BLaER1 (cell line): ENCODE measurements around the gene CTDP1.

Experiments used
- H3K27ac ChIP-seq: shearing (Covaris generic); formaldehyde crosslinking; 2 replicates; pipeline ENCODE4 v1.8.1; 2022
- H3K27me3 ChIP-seq: shearing (Covaris generic); formaldehyde crosslinking; 2 replicates; pipeline ENCODE4 v1.8.1; 2022
- H3K36me3 ChIP-seq: shearing (Covaris generic); formaldehyde crosslinking; 2 replicates; pipeline ENCODE4 v1.8.1; 2022
- H3K4me1 ChIP-seq: shearing (Covaris generic); formaldehyde crosslinking; 2 replicates; pipeline ENCODE4 v1.8.1; 2022
- H3K4me2 ChIP-seq: shearing (Covaris generic); formaldehyde crosslinking; 2 replicates; pipeline ENCODE4 v1.8.1; 2022
- H3K4me3 ChIP-seq: shearing (Covaris generic); formaldehyde crosslinking; 2 replicates; pipeline ENCODE4 v1.8.1; 2022
- H3K9ac ChIP-seq: shearing (Covaris generic); formaldehyde crosslinking; 2 replicates; pipeline ENCODE4 v1.8.1; 2022
- H3K9me3 ChIP-seq: shearing (Covaris generic); formaldehyde crosslinking; 2 replicates; pipeline ENCODE4 v1.8.1; 2022
- H4K20me1 ChIP-seq: shearing (Covaris generic); formaldehyde crosslinking; 2 replicates; pipeline ENCODE4 v1.8.1; 2022
- Cebpa-rat ChIP-seq: shearing (Covaris generic); IDR thresholded peaks from 2 replicates; pipeline ENCODE4 v1.8.1; 2022

CTDP1 gene

GRCh38 chr18:79779700-79780190 is 100.1 kb downstream of the CTDP1 start:
- Histone ChIP-seq H3K4me2 (no peak overlapping the region), H3K4me1 (peaks cover 5% of the 10 kb centered on the region), H3K9me3 (no peaks in the 10 kb centered on the region), H3K36me3 (no peaks in the 10 kb centered on the region), H3K27me3 (peaks cover 32% of the 10 kb centered on the region), H3K27ac (no peak overlapping the region), H3K4me3 (no peak overlapping the region), H3K9ac (no peak overlapping the region), H4K20me1 (peaks cover 8% of the 10 kb centered on the region)
- TF ChIP-seq Cebpa-rat: no peak

GRCh38 chr18:79780547-79780946 is 100.9 kb downstream of the CTDP1 start:
- no peaks in the 10 kb centered on the region for H3K36me3 ChIP-seq
- no peak for TF ChIP-seq Cebpa-rat
- peaks cover 16% of the 10 kb centered on the region for H4K20me1 ChIP-seq
- H3K27me3 ChIP-seq: peaks cover 38% of the 10 kb centered on the region
- H3K9me3 ChIP-seq: no peaks in the 10 kb centered on the region
- H3K4me2 ChIP-seq: no peak overlapping the region
- no peak overlapping the region for H3K4me3 ChIP-seq
- no peak overlapping the region for H3K27ac ChIP-seq
- no peak overlapping the region for H3K9ac ChIP-seq
- H3K4me1 ChIP-seq: peaks cover 13% of the 10 kb centered on the region

- TF ChIP-seq Cebpa-rat: no peak
- H3K27ac ChIP-seq: no peak overlapping the region
Measured at GRCh38 chr18:79781331-79781941, 101.8 kb downstream of the CTDP1 start.

GRCh38 chr18:79782566-79783308 is 103.1 kb downstream of the CTDP1 start:
- no peak for TF ChIP-seq Cebpa-rat
- Histone ChIP-seq H3K27me3 (peaks cover 51% of the 10 kb centered on the region), H4K20me1 (peaks cover 38% of the 10 kb centered on the region)

More at GRCh38 chr18:79781331-79781941, 101.8 kb downstream of the CTDP1 start:
- H4K20me1 ChIP-seq: peaks cover 25% of the 10 kb centered on the region
- peaks cover 22% of the 10 kb centered on the region for H3K4me1 ChIP-seq
- no peaks in the 10 kb centered on the region for H3K9me3 ChIP-seq
- H3K9ac ChIP-seq: no peak overlapping the region
- no peaks in the 10 kb centered on the region for H3K36me3 ChIP-seq
- H3K4me3 ChIP-seq: no peak overlapping the region
- H3K27me3 ChIP-seq: peaks cover 43% of the 10 kb centered on the region
- no peak overlapping the region for H3K4me2 ChIP-seq

GRCh38 chr18:79784071-79784913 is 104.7 kb downstream of the CTDP1 start:
- peaks cover 66% of the 10 kb centered on the region for H3K27me3 ChIP-seq
- peaks cover 49% of the 10 kb centered on the region for H4K20me1 ChIP-seq
- no peak overlapping the region for H3K9ac ChIP-seq
- no peak for TF ChIP-seq Cebpa-rat
- H3K9me3 ChIP-seq: no peaks in the 10 kb centered on the region
- no peak overlapping the region for H3K4me3 ChIP-seq
- peaks cover 34% of the 10 kb centered on the region for H3K4me1 ChIP-seq
- no peaks in the 10 kb centered on the region for H3K36me3 ChIP-seq
- H3K27ac ChIP-seq: no peak overlapping the region
- peak overlapping the region; percentile 70 for H3K4me2 ChIP-seq

More at GRCh38 chr18:79782566-79783308, 103.1 kb downstream of the CTDP1 start:
- Histone ChIP-seq H3K4me1 (peaks cover 26% of the 10 kb centered on the region), H3K9ac (no peak overlapping the region), H3K4me3 (no peak overlapping the region), H3K4me2 (no peak overlapping the region), H3K27ac (no peak overlapping the region), H3K9me3 (no peaks in the 10 kb centered on the region), H3K36me3 (no peaks in the 10 kb centered on the region)

GRCh38 chr18:79784965-79785770 is 105.6 kb downstream of the CTDP1 start:
- Histone ChIP-seq H4K20me1 (peaks cover 58% of the 10 kb centered on the region), H3K4me1 (peaks cover 42% of the 10 kb centered on the region), H3K9me3 (no peaks in the 10 kb centered on the region), H3K27me3 (peaks cover 75% of the 10 kb centered on the region), H3K4me3 (no peak overlapping the region; the same call in 1 of the 2 replicates), H3K36me3 (no peaks in the 10 kb centered on the region), H3K27ac (no peak overlapping the region), H3K4me2 (peak overlapping the region; percentile 70), H3K9ac (no peak overlapping the region)
- TF ChIP-seq Cebpa-rat: no peak

- H3K4me3 ChIP-seq: no peak overlapping the region; the same call in 1 of the 2 replicates
- H3K4me1 ChIP-seq: peaks cover 49% of the 10 kb centered on the region
- H4K20me1 ChIP-seq: peaks cover 64% of the 10 kb centered on the region
- H3K9me3 ChIP-seq: no peaks in the 10 kb centered on the region
- no peak overlapping the region for H3K27ac ChIP-seq
- peaks cover 82% of the 10 kb centered on the region for H3K27me3 ChIP-seq
- H3K36me3 ChIP-seq: no peaks in the 10 kb centered on the region
- peak overlapping the region; percentile 70 for H3K4me2 ChIP-seq
- no peak for TF ChIP-seq Cebpa-rat
- no peak overlapping the region for H3K9ac ChIP-seq
Measured at GRCh38 chr18:79785831-79786230, 106.2 kb downstream of the CTDP1 start.

GRCh38 chr18:79786304-79786703 is 106.7 kb downstream of the CTDP1 start:
- Histone ChIP-seq H3K9ac (no peak overlapping the region), H3K9me3 (no peaks in the 10 kb centered on the region), H3K4me2 (no peak overlapping the region), H4K20me1 (peaks cover 69% of the 10 kb centered on the region), H3K36me3 (no peaks in the 10 kb centered on the region), H3K4me1 (peaks cover 54% of the 10 kb centered on the region), H3K4me3 (no peak overlapping the region), H3K27me3 (peaks cover 87% of the 10 kb centered on the region), H3K27ac (no peak overlapping the region)
- no peak for TF ChIP-seq Cebpa-rat
